HepG2 (cell line): ENCODE results near the gene IL4I1. TPM values are rescaled to one million over a fixed set of nuclear protein-coding genes. Genes with fewer than 3 reads are reported as not detected.

Experiments
- E2F5 ChIP-seq: sonication (generic); formaldehyde crosslinking; conservative IDR thresholded peaks from 2 replicates; pipeline ENCODE4 v1.4.0; 2020; ENCODE audit warnings: missing genetic modification reagents
- FOSL2 ChIP-seq: sonication (generic); formaldehyde crosslinking; IDR thresholded peaks from 2 replicates; pipeline ENCODE4 v1.4.0; 2020; ENCODE audit warnings: missing genetic modification reagents
- HNF1B ChIP-seq: sonication (generic); formaldehyde crosslinking; IDR thresholded peaks from 2 replicates; pipeline ENCODE4 v1.5.1; 2020; ENCODE audit warnings: mild to moderate bottlenecking, moderate library complexity, missing genetic modification reagents
- HNRNPUL1 ChIP-seq: fragments of 200-400 bp; formaldehyde crosslinking; IDR thresholded peaks from 2 replicates; pipeline ENCODE4 v1.6.1; 2017; ENCODE audit warnings: low read depth, mild to moderate bottlenecking, low read length, moderate library complexity
- KLF11 ChIP-seq: IDR thresholded peaks from 2 replicates; pipeline ENCODE4 v1.6.1; 2016; ENCODE audit warnings: missing compliant biosample characterization
- LCORL ChIP-seq, 2 experiments: fragments of 450-650 bp in 1 of 2; sonication (generic) in 1 of 2; formaldehyde crosslinking in 1 of 2; IDR thresholded peaks; 2 replicates each; pipeline versions ENCODE4 v1.5.0 to v1.6.1; 2017 to 2020; ENCODE audit warnings: antibody characterized with exemption in 1 of 2, missing genetic modification reagents in 1 of 2
- MAFF ChIP-seq: IDR thresholded peaks from 2 replicates; pipeline ENCODE4 v1.6.1; 2011; ENCODE audit warnings: low read depth, low read length, improper control_type of control experiment
- NR0B2 ChIP-seq: sonication (generic); formaldehyde crosslinking; IDR thresholded peaks from 2 replicates; pipeline ENCODE4 v1.4.0; 2020; ENCODE audit warnings: mild to moderate bottlenecking, missing genetic modification reagents
- NR1H2 ChIP-seq: sonication (generic); formaldehyde crosslinking; IDR thresholded peaks from 2 replicates; pipeline ENCODE4 v1.8.1; 2022; ENCODE audit warnings: low read depth, missing genetic modification reagents, borderline replicate concordance
- PATZ1 ChIP-seq: sonication (generic); formaldehyde crosslinking; IDR thresholded peaks from 2 replicates; pipeline ENCODE4 v1.4.0; 2020; ENCODE audit warnings: missing genetic modification reagents
- PRDM4 ChIP-seq: sonication (generic); formaldehyde crosslinking; IDR thresholded peaks from 2 replicates; pipeline ENCODE4 v1.9.0; 2021; ENCODE audit warnings: missing genetic modification reagents, borderline replicate concordance
- ZFP62 ChIP-seq: sonication (generic); formaldehyde crosslinking; IDR thresholded peaks from 2 replicates; pipeline ENCODE4 v1.4.0; 2020; ENCODE audit warnings: missing genetic modification reagents
- ZNF143 ChIP-seq: sonication (generic); formaldehyde crosslinking; IDR thresholded peaks from 2 replicates; pipeline ENCODE4 v1.4.0; 2020; ENCODE audit warnings: missing genetic modification reagents
- ZNF20 ChIP-seq: sonication (generic); formaldehyde crosslinking; IDR thresholded peaks from 2 replicates; pipeline ENCODE4 v1.4.0; 2020; ENCODE audit warnings: mild to moderate bottlenecking, moderate library complexity, missing genetic modification reagents
- ZNF333 ChIP-seq: sonication (generic); formaldehyde crosslinking; IDR thresholded peaks from 2 replicates; pipeline ENCODE4 v1.4.0; 2020; ENCODE audit warnings: mild to moderate bottlenecking, missing genetic modification reagents, borderline replicate concordance
- ZNF678 ChIP-seq: sonication (generic); formaldehyde crosslinking; IDR thresholded peaks from 2 replicates; pipeline ENCODE4 v1.4.0; 2020; ENCODE audit warnings: mild to moderate bottlenecking, missing genetic modification reagents
- ZNF703 ChIP-seq: sonication (generic); formaldehyde crosslinking; IDR thresholded peaks from 2 replicates; pipeline ENCODE4 v1.5.1; 2020; ENCODE audit warnings: missing genetic modification reagents, mild to moderate bottlenecking, moderate library complexity, borderline replicate concordance
- ZNF770 ChIP-seq: sonication (generic); formaldehyde crosslinking; IDR thresholded peaks from 2 replicates; pipeline ENCODE4 v1.5.0; 2020; ENCODE audit warnings: mild to moderate bottlenecking, missing genetic modification reagents
- polyA plus RNA-seq, 8 experiments: library from polyadenylated mRNA; depleted of rRNA in 3 of 8; stranded (reverse) in 7 of 8; unstranded in 1 of 8; fragments of >200 nt; fragmentation: Illumina TruSeq in 4 of 8; extraction: Trizol in 4 of 8; gene quantifications; 2 replicates each; pipeline versions ENCODE4 v1.2.1 to v1.2.3, GENCODE V29; 2011 to 2016; ENCODE audit warnings: low read depth in 4 of 8, missing spikeins in 1 of 8, mixed read lengths in 1 of 8; ENCODE audit not compliant: insufficient read depth in 1 of 8
- total RNA-seq, 5 experiments: library from RNA; depleted of rRNA; stranded (reverse); fragments of >200 nt; fragmentation: Illumina TruSeq; extraction: Trizol; gene quantifications; 2 replicates each; pipeline ENCODE4 v1.2.3, GENCODE V29; 2016; ENCODE audit warnings: low read depth in 1 of 5

Gene IL4I1
- total and polyA plus RNA-seq, 2 of the 13 experiments (the other 11 are each of a cell fraction or from before 2014, with no cell fraction given), result not detected

- TF ChIP-seq HNF1B (peak; percentile 12; the same call in 1 of the 2 replicates), PATZ1 (CRISPR knock-in tag) (peak; percentile 24; the same call in 1 of the 2 replicates), NR0B2 (peak; percentile 60; the same call in 1 of the 2 replicates), MAFF (0 out of 2 replicates have a peak, but pooled peaks have one; percentile 1), NR1H2 (CRISPR knock-in tag) (0 out of 2 replicates have a peak, but pooled peaks have one; percentile 47), E2F5 (CRISPR knock-in tag) (no peak), ZNF333 (peak; percentile 85), LCORL (IDR thresholded peaks at IDR 0.05) (no peak), LCORL (CRISPR knock-in tag; IDR thresholded peaks at IDR 0.05) (0 out of 2 replicates have a peak, but pooled peaks have one; percentile 43), KLF11 (0 out of 2 replicates have a peak, but pooled peaks have one; percentile 27), HNRNPUL1 (no peak), ZNF678 (peak; percentile 77; the same call in 1 of the 2 replicates), ZFP62 (no peak), ZNF20 (CRISPR knock-in tag) (0 out of 2 replicates have a peak, but pooled peaks have one; percentile 31), FOSL2 (CRISPR knock-in tag) (no peak), ZNF143 (no peak; the same call in 1 of the 2 replicates), ZNF770 (CRISPR knock-in tag) (peak; percentile 79), ZNF703 (CRISPR knock-in tag) (0 out of 2 replicates have a peak, but pooled peaks have one; percentile 33), PRDM4 (CRISPR knock-in tag) (no peak)
Observed at GRCh38 chr19:49869484-49870308, 27.0 kb downstream of the IL4I1 start (continued).
